ELF-1 (cell line): Measurements from ENCODE around the gene NDUFB10.
"Not testable (repeated sequence)": the region's sequence is repeated elsewhere in the genome, so short reads cannot be mapped to it uniquely, and the experiment has no call there.

Source experiments
- DNase-seq: peaks from one replicate; pipeline ENCODE4 v3.0.0-alpha.2; 2016; ENCODE audit warnings: low read depth, low spot score

The NDUFB10 gene

DNA sequence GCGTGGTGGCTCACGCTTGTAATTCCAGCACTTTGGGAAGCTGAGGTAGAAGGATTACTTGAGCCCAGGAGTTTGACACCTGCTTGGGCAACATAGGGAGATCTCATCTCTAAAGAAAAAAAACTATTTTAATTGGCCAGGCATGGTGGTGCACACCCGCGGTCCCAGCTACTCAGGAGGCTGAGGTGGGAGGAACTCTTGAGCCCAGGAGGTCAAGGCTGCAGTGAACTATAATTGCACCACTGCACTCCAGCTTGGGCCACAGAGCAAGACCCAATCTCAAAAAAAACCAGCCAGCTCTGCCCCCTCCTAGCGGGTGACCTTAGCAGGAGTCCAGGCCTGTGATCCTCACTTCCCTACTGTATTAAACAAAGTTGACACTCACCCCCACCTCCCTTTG lies 35.2 kb upstream of the NDUFB10 start:
- no peak for DNase-seq

DNA sequence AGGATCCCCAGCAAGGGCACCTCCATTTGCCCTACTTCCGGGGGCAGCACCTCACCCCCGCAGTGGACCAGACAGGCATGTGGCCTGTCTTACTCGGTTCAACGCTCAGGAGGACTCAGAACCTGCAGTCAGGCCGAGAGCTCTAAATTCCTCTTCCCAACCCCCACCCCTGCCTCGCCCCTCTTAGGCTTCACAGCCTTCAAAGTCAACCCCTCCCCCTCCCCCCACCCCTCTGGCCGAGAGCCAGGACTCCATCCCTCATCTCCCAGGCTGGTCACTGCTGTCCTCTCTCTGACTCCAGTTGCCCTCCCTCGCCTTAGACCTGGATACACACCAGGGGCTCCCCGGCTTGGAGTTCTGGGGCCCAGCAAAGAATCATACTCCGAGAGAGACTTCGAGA lies 33.1 kb upstream of the NDUFB10 start:
- DNase-seq = peak; percentile 56

DNA sequence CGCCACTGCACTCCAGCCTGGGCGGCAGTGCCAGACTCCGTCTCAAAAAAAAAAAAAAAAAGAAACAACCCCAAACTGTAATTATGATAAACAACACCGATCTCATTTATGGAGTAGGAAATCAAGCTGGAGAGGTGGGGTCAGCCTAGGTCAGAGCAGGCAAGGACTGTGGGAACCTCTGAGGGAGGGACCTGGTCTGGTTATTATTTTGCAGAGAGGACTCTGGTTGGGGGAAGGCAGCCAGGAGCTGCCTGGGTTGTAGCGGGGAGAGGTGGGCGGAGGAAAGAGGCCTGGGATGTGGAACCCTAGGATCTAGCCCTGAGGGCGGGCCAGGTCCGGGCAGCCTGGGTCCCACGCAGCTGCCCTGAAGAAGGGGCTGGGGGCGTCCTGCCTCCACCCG lies 30.2 kb upstream of the NDUFB10 start:
- DNase-seq = no peak

DNA sequence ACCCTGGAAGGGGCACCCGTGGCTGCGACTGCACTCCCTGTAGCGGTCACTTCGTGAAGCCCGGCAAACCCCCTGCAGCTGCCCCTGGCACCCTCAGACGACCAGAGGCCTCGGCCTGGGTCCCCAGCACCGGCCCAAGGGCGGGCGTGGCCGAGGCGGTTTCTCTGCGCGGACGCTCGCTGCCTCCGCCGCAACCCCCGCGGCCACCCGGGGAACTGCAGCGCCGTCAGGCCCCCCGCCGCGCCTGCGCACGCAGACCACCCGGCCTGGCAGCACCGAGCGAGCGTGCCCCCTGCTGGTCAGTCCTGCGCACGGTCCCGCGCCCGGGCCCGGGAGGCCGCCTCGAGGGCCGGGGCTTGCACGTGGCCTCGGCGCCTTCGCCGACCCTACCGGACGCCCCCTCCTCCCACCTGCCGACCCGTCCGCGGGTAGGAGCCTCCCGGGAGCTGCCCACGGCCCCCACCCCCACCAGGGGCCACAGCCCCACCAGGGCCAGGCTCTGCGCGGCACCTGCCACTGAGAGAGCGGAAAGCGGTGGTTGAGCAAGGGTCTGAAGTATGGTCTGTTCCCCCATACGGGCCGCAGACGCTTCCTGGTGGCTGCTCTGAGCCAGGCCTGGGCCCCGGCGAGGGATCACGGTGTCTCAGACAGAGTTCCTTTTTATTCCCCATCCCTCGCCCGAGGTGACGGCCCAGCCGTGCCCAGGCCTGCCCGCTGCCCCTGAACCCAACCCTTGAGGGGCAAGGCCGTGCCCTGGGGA lies 29.6 kb upstream of the NDUFB10 start:
- DNase-seq = peak; percentile 93

DNA sequence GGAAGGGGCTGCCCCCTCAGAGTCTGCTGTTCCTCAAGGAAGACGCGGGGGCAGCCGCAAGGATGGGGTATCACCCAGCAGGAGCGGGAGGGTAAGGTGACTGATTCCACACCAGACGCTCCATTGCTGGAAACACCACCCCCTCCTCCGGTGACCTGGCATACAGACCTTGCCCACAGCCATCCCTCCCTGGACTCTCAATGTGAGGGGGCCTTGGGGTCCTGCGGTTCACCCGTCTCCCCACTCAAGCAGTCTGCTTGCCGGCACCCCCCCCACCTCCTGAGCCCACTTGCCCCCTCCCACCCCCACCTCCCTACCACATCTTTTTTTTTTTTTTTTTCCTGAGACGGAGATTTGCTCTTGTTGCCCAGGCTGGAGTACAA lies 29.0 kb upstream of the NDUFB10 start:
- DNase-seq = no peak

DNA sequence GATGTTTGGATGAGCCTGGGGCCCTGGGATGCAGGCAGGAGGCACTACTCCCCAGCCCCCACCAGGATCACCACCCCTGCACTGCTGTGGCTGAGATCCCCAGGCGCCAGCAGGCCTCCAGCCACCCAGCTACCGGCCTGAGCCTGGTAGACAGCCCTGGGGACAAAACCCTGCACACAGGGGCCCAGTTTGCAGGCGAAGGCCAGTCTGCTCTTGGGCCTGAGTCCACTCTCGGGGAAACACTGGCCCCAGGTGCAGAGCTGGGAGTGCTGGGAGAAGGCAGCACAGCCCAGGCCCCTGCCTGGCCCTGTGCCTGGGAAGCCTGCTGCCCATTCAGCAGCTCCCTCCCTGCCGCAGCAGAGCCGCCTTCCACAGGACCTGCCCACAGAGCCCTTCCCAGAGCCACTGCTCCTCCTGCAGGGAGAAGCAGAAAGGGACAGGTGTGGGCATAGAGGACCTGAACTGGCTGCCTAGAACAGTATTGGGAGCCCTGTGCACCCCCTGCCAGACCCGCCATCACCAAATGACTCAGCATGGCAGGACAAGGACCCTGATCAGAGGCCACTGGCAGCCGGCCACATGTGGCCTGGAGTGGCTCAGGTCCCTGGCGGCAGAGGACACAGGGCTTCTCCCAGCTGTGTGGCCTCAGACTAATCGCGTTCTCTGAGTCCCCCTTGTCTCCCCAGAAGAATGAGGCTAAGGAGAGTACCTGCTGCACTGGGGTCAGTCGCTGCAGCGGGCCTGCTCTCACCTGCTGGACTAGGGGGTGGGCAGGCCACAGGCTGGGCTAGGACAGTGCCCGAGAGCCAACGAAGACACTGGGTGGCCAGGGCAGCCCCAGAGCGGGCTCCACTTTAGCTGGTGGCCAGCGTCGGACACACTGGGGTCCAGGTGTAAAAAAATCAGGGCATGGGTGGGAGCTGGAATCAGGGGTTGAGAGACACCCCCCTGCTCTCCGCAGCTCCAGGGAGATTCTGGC lies 27.0 kb upstream of the NDUFB10 start:
- DNase-seq = peak; percentile 77

DNA sequence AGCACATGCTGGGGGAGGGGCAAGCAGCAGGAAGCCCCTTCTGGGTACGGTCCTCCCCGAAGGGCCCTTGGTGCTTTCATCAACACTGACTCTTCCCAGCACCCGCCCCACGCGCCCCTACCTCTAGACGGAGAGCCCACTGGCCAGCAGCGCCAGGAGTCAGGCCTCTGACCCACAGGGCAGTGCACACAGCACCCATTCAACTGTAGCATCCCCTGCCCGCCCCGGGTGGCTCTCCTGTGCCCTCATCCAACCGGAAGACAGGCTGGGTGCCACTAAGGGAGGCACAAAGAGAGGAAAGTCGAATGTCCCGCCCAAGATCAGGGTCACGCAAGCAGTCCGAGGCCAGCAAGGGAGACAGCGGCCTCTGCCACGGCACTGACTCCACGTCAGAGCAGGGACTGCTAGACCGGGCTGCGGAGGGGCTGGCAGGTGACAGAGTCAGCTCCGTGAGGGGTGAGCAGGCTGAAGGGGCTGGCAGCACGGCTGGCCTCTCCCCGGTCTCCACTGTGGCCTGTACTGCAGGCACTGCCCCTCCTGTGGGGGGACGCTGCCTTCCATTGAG lies 26.2 kb upstream of the NDUFB10 start:
- DNase-seq = no peak

DNA sequence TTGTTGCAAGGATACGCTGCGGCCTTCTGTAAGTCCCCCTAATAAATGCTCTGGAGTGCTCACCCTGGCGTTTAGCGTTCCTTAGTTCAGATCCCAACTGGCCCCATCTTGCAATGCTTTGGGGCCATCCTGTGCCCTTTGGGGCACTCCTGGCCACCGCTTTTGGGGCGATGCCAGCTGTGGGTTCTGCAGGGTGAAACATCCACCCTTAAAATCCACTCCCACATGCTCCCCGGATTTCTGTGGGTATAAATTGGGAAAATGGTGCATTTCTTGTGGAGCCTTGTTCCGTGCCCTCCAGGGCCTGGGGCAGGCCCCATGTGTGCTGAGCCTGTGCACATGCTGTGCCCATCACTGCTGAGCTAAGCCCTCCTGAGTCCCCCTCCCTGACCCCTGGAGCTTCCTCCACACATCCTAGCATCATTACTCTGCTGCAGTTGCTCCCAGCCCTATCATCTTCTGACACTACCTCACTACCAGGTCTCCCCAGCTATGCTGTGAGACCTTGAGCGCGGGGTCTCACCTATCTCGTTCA lies 22.3 kb upstream of the NDUFB10 start:
- no peak for DNase-seq

DNA sequence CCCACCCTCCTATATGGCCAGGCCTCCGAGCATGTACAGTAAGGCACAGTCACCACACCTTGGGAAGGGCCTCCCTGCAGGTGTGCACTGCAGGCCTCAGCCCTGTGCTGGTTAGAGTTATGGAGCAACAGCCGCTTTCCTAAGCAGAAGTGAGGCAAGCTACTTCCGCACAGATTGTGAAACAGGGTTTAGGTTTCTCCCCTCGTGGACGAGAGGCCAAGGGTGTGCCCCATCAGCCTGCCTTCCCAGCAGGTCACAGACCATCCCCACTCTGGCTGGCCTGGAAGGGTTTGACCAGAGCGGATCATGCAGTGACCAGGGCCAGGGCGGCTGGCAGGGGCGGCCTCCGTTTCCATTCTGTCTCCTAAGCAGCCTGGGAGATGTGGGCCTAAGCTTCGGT lies 21.0 kb upstream of the NDUFB10 start:
- no peak for DNase-seq

DNA sequence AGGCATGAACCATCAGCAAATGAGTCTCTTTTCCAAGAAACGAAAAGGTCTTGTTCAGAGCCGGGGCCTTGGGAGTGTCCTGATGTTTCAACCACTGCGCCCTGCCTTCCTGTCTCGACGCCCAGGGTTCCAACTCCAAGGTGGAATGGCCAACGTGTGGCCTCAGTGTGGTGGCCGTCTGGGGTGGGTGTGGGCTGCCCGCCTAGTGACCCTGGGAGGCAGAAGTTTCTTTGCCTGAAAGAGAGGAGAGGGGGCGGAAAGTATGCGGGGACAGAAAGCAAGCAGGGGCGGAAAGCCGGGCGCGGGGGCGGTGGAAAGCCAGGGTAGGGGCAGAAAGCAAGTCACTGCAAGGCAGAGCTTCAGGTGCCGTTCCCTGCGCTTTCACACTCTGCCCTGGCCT lies 20.4 kb upstream of the NDUFB10 start:
- no peak for DNase-seq

DNA sequence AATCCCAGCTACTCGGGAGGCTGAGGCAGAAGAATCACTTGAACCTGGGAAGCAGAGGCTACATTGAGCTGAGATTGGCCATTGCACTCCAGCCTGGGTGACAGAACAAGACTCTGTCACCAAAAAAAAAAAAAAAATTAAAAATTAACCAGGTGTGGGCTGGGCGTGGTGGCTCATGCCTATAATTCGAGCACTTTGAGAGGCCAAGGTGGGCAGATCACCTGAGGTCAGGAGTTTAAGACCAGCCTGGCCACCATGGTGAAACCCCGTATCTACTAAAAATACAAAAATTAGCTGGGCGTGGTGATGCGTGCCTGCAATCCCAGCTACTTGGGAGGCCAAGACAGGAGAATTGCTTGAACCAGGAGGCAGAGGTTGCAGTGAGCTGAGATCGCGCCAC lies 19.5 kb upstream of the NDUFB10 start:
- DNase-seq = not testable (repeated sequence)

DNA sequence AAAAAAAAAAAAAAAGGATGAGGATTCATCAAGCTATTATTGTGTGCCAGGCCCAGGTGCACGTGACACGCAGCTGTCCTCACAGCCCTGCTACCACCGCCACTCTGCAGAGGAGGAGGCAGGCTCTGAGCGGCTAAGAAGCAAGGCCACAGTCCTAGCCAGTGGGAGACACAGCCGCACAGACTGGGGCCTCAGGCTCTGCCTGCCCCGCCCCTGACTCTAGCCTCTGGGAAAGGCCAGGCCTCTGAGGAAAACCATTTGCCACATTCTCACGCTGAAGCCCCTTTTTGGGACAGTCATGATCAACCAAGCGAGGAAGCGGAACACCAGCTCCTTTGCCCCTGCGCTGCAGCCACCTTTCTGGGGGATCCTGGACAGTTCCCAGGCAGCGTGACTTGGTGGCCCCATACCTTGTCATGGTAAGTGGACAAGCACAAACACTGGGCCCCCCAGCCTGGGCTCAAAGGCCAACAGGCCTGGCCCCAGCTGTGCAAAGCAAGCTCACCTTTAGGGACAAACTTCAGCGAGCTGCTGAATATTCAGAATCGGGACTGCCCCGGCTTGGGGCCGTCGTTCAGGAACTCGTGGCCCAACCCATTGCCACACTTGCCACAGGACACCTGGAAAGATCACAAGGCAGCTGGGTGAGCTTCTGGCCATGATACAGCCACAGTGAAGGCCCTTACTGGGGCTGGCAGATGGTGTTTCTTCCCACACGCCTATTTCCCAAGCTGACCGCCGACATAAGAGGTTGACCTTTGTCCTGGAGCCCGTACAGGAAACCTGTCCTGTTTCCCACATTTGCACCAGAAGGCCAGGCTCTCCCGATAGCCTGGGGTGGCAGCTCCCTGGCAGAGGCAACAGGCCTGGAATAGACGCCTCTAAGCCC lies 18.8 kb upstream of the NDUFB10 start:
- DNase-seq = peak; percentile 58

DNA sequence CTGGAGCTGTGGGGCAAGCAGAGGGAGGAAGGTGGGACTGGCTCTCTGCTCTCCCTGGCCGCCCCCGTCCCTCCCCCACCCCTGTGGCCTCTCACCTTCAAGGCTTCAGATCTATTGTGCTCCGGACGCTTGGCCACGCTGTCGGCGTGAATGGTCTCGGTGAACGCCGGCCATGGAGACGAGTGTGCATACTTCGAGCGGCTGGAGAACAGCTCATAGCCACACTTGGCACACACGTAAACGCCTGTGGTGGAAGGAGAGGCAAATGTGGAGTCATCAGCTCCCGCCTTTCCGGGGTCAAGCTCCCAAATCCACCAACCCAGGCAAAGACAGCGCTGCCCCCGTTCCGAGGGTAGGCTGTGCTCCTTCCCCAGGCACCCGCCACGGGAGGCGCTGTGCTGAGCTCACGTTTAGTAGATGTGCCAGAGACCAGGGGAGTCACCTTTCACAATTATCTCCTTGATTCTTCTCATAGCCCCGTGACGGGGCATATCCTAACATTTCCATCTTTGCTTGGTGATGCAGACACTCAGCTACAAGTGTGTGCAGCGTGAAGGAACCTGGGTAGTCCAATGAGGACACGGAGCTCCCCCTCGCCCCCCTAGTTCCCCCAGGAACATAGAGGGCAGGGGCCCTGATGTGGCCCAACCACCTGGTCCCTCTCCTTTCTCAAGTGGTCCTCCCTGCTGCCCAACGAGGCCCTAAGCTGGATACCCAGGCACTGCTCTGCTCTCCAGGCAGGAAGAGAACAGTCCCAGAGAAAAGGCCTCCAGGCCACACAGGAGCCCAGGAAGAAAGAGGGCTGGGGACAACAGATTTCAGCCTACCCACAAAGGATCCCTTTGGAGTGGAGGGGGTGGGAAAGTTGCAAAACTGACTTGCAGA lies 17.9 kb upstream of the NDUFB10 start:
- DNase-seq = peak; percentile 80

DNA sequence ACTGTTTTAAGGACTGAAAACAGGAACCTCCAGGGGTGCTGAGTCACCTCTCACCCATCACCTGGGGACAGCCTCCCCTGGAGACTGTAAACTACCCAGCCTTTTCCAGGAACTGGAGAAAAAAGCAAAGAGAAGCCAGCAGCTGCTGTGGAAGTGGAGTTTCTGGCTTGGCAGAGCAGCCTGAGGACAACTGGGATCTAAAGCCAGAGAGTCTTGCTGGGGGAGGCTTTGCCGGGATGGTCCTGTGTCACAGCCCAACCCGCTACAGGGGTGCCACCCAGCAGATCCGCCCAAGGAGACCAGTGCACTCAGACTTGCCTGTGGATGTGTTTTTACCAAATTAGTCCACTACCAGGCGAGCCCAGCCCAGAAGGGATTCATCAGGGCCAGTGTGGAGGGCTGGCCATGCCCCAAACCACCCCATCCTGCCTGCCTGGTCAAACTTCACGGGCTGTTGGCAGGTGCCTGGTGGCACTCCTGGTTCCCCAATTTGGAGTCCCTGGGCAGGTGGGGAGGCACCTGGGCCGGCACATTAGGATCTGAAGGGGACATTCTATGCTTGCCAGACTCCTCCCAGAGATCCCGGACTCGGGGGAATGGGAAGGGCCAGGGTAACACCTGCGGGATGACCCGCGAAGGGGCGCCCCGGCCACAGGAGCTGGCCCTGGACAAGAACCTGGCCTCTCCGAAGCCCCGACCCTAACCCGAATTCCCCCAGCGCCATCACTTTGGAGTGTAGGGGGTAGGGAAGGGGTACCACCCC lies 17.1 kb upstream of the NDUFB10 start:
- peak; percentile 56 for DNase-seq

DNA sequence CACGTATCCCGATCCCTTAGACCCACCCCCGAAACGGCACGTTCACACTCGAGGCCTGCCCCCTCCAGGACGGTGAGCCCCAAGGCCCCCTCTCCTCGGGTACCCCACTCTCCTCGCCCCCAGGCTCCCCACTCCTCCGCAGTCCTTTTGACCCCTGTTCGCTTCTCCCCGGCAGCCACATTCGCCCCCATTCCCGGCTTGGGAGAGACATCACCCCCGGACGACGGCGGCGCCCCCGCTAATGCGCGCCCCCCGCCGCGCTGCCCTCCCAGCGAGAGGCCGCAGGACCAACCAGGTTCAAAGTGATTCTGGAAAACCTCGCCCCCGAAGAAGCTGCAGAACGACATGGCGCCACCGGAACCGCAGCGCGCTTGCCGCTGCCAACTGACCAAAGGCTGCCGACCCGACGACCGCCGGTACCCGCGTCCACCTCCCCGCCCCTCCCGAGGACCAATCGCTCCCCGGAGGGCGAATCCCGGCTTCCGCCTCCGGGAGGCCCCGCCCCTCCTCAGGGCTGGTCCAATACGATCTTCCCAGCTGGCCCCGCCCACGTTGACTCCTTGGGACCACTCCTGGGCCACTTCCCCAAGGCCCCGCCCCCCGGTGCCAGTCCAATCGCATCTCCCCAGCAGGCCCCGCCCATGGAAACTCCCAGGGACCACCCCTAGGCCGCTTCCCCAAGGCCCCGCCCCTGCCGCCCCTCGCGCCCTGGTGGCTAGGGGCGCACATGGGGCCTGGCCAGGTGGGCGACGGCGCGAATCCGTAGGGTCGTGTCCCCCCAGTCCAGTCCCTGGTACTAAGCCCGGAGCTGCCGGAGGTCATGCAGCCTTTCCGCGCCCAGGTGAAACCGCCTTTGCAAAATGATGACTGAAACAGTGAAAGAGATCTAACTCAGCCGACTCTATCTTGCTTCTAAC lies 16.3 kb upstream of the NDUFB10 start, which contains the start of gene MSRB1:
MSRB1 (minus strand) TSS at position 390 of the 917 bp plus-strand sequence; CDS start at position 347, 43 bp downstream.
- DNase-seq = peak; percentile 98

DNA sequence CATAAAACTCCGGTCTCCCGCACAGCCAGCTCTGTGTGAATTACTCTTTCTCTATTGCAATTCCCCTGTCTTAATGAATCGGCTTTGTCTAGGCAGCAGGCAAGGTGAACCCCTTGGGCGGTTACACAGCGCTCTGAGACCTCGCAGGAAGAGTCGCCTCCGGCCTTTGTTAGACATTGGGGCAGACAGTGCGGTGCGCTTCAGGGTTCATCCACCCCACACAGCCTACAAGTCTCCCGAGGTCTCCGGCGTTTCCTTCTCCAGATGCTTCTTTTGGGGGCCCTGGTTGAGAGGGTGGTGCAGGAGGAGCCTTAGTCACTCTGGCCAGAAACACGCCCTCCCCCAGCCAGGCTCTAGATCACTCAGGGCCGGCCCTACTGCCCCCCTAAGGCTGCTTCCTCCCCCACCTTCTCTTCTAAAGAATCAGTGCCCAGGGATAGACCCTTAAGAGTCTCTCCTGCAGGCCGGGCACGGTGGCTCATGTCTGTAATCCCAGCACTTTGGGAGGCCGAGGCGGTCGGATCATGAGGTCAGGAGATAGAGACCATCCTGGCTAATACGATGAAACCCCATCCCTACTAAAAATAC lies 14.6 kb upstream of the NDUFB10 start:
- DNase-seq = no peak

DNA sequence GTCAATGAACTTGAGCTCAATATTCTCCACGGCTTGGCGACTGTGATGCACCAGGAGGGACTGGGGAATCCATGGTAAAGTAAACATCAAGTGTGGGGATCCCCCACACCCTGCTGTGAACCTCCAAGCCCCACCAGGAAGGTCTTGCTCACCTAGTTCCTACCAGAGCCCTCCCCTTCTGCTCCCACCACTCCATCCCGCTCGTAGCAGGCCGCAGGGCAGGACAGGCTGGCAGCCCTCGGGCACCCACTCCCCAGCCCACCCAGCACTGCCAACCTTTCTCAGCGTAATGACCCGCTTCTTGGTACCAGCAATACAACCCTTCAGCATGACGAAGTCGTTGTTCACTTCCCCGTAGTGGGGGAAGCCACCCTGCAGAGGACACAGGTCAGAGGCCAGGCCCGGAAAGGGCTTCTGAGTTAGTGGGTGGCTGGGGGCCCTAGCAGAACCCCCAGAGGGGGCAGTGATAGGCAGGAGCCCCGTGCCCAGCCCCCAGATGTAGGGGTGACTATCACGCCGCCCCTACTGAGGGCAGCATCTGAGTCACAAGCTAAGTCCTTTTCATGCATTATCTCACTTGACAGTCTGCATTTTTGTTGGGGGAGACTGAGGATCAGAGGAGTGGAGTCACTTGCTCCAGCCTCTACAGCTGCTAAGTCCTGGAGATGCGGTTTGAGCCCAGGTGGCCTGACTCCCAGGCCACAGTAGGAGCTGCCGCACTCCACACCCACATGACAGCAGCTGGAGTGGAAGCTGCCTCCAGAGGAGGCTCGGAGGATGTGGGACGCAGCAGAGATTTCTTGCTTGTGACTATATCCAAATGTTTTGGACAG lies 13.6 kb upstream of the NDUFB10 start:
- DNase-seq = no peak
